22Rv1 (cell line): ENCODE data around the gene CDX1.

Experiments used
- H3K27ac ChIP-seq: fragments of 450-650 bp; 2 replicates; pipeline ENCODE4 v1.5.1; 2017
- ZFX ChIP-seq: fragments of 450-650 bp; IDR thresholded peaks from 2 replicates; pipeline ENCODE4 v1.6.1; 2017; ENCODE audit warnings: antibody characterized with exemption, borderline replicate concordance
- TF ChIP-seq, protein P1 (sequence below): fragments of 450-650 bp; IDR thresholded peaks from 2 replicates; pipeline ENCODE4 v1.5.1; 2017; ENCODE audit warnings: mild to moderate bottlenecking

CDX1 gene

DNA sequence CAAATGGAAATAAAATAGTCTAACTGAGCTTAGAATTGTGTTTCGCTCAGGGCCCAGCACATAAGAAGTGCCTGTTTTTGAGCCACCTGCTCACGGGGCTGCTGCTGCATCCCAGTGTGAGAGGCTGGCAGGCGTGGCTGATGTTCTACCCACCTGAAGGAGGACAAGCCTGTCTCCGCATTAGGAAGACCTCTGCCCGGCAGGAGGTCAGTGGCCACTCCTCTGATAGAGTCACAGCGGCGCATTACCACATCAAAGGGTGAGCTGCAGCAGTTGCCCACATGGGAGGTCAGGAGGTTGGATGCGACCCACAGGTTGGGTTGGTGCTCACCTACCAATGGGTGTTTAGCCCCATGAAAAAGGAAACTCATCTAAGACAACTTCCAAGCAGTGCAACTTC is 19.6 kb downstream of the CDX1 start:
- no peak overlapping the region for H3K27ac ChIP-seq
- TF ChIP-seq, protein P1, sequence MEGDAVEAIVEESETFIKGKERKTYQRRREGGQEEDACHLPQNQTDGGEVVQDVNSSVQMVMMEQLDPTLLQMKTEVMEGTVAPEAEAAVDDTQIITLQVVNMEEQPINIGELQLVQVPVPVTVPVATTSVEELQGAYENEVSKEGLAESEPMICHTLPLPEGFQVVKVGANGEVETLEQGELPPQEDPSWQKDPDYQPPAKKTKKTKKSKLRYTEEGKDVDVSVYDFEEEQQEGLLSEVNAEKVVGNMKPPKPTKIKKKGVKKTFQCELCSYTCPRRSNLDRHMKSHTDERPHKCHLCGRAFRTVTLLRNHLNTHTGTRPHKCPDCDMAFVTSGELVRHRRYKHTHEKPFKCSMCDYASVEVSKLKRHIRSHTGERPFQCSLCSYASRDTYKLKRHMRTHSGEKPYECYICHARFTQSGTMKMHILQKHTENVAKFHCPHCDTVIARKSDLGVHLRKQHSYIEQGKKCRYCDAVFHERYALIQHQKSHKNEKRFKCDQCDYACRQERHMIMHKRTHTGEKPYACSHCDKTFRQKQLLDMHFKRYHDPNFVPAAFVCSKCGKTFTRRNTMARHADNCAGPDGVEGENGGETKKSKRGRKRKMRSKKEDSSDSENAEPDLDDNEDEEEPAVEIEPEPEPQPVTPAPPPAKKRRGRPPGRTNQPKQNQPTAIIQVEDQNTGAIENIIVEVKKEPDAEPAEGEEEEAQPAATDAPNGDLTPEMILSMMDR, result no peak
- TF ChIP-seq ZFX, result no peak

DNA sequence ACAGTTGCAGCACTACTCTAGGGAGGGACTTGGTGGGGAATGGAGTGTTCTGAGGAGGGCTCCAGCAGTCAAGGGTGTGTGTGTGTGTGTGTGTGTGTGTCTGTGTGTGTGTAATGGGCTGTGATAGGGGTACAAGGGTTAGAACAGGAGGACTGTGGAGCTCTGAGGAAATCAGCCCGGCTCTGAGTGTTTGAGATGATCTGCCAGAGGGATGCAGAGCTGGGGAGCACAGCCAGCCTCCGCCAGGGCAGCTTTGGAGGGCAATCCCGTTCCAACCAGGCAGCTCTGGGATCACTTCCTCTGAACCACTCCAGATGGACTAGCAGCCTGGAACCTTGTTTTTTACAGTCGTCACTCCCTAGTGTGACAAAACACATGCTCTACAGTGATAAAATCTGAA is 20.3 kb downstream of the CDX1 start:
- TF ChIP-seq, protein P1, result no peak
- no peak for TF ChIP-seq ZFX

DNA sequence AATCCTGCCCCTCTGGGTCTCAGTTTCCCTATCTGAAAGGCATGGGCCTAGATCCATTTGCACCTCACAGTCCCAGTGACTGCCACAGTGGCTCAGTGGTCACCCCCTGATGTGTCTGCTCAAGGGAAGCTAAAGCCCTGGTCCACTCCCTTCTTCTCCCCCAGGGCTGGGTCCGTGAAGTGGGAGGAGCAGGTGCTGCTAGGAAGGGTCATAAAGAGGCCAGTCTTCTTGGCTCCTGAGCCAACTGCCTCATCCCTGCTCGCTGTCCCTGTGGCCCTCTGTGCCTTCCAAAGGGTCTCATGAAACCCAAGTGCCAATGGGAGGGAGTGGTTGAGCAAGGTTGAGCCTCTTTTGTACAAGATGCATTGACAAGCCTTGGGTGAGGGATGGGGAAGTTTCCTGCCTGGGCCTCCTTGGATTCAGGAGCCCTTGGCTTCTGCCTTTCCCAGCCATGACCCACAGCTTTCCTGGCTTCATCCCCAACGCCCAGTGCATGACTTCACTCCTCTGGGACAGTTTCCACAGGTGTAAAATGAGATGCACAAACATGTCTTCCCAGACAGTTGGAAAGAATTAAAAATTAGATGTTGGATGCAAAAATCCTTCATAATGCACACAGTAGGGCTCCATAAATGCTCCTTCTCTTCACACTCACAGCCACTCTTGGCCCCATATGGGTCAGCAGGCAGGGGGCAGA is 21.7 kb downstream of the CDX1 start:
- no peak overlapping the region for H3K27ac ChIP-seq
- TF ChIP-seq ZFX, result no peak
- TF ChIP-seq, protein P1, result no peak

More for the DNA sequence above, 20.3 kb downstream of the CDX1 start:
- no peak overlapping the region for H3K27ac ChIP-seq

DNA sequence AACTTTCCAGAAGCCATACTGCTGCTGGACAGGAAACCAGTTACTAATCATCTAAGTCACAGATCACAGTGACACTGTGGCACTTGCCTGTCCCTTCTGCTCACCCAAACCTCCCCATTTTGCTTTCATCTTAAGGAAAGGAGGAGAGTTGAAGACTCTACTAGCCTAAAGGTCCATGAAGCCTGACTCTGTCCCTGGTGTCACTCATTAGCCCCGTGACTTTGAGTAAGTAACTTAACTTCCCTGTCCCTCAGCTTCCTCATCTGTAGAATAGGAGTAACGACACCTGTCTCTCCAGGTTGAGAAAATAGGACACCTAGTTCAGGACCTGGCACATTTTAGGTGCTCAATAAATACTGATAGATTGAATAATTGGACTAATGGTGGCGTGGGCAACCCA is 22.7 kb downstream of the CDX1 start:
- TF ChIP-seq ZFX, result no peak
- TF ChIP-seq, protein P1, result no peak
- no peak overlapping the region for H3K27ac ChIP-seq

DNA sequence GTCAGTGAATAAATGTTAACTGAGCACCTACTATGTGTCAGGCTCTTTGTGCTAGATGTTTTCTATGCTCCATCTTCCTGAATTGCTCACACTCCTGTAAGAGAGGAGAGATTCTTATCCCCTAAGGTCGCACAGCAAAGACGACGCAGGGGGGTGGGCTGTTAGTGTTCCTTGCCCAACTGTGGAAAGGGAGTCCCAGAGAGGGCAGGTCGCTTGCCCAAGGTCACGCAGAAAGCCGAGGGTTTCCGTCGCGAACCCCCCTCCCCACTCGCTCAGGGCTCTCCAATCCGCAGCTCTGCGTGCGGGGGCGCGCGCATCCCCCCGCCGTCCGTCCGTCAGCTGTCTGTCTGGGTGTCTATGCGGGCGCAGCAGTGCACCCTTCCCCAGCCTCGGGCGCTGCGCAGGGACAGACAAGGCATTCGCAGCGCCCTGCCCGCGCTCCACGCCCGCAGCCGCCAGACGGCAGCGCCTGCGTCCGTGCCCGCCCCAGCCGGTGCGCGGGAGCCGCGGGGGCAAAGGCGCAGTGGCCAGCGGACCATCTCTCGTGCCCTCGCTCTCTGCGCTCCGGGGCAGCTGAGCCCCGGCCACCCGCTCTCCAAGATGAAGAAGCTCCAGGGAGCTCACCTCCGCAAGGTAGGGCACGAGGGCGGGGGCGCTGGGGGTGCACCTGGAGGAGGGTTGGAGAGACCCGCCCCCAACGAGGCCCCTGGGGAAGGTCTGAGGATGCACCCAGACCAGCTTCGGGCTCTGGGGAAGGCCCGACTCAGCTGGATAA is 23.3 kb downstream of the CDX1 start, which contains the start of gene SLC6A7:
Gene SLC6A7 (plus strand): TSS at position 335 of the 775 bp plus-strand sequence. CDS start 266 bp downstream, at position 601.
- TF ChIP-seq, protein P1, result no peak
- no peak for TF ChIP-seq ZFX
- no peak within 1 kb of the TSS for H3K27ac ChIP-seq

DNA sequence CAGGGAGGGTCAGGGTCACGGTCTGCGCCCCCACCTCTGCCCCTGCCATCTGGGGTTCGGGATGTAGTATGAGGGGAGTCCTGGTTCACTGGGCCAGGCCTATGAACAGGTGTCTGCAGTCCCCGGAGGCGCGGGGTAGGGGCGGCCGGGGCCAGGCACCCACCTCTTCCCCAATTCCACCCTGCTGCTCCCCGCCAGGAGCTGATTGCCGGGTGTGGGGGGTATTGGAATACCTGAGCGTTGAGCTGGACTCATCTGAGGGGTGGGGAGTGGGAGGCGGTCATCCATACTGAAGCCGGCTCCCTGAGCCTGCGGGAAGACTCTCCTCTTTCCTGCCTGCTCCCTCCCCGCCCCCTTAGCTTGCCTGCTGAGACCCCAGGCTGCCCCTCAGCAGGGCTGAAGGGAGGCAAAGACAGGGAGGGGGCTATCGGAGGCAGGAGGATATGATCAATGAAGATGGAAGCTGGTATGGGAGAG is 24.0 kb downstream of the CDX1 start:
- TF ChIP-seq, protein P1, result no peak
- no peak for TF ChIP-seq ZFX
- H3K27ac ChIP-seq, result no peak overlapping the region

DNA sequence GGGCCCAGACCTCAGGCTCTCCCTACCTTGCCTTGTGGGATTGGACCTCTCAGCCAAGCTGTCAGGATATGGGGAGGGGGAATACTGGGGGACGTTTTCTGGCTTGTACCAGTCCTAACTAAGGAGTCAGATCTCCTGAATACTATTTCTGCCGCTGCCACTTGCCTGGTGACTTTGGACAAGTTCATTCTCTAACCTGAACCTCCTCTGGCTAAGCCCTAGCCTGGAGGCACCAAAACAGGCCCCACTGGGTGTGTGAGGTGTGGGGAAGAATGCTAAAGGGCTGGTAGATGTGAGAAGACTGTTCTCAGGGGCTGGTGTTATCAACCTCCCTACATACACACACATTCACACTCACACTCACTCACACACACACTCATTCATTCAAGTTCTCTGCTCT is 24.4 kb downstream of the CDX1 start:
- no peak overlapping the region for H3K27ac ChIP-seq
- TF ChIP-seq, protein P1, result no peak
- no peak for TF ChIP-seq ZFX
